GM19468 (cell line): Measurements from ENCODE around the gene KCTD3.

Experiments
- ATAC-seq: cut with Tn5 transposase; IDR thresholded peaks from one replicate; pipeline ENCODE4 v1.9.1; 2021; ENCODE audit warnings: mild to moderate bottlenecking, moderate library complexity, moderate number of reproducible peaks; ENCODE audit not compliant: unreplicated experiment; ENCODE audit errors: extremely low read depth

KCTD3 gene

GRCh38 chr1:215566556-215567490, at the start of gene KCTD3:
Gene KCTD3 (plus strand): TSS chr1:215567304. CDS start chr1:215567686, 382 bp downstream.
- ATAC-seq, result peak; percentile 53

DNA sequence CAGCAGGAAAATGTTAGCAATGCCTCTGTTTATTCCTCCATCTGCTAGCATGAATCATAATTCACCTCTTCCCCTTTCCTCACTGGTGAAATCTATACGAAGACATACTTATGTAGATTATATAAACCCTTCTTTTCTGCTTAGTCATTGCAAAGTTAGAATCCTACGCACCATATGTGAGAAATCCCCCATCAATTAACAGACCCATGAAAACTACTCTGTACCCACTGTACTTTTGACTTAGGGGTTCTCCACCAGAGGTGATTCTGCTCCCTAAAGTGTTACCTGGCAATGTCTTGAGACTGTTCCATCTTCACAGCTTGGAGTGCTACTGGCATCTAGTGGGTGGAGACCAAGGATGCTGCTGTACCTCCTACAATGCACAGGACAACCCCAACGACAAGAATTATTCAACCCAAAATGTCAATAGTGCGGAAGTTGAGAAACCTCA, 49.6 kb upstream of the KCTD3 start:
- ATAC-seq, result no peak

- no peak for ATAC-seq
Measured at GRCh38 chr1:215518594-215518993, 48.5 kb upstream of the KCTD3 start.

DNA sequence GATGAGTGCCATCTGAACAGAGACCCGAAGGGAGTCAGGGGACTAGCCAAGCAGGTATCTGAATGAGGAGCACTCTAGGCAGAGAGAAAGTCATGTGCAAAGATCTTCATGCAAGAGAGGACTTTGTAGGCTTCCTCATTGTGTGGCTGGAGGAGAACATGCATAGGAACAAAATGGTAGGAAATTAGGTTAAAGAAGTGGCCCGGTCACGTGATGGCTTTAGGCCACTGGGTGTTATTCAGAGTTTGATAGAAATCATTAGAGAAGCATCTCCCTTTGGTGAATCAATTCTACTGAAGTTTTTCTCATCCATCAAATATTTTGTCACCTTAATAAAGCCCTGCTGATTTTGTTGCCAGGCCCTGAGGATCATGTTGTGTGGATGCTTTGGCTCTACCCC, 45.8 kb upstream of the KCTD3 start:
- no peak for ATAC-seq

GRCh38 chr1:215523128-215523861, 43.8 kb upstream of the KCTD3 start:
- no peak for ATAC-seq

DNA sequence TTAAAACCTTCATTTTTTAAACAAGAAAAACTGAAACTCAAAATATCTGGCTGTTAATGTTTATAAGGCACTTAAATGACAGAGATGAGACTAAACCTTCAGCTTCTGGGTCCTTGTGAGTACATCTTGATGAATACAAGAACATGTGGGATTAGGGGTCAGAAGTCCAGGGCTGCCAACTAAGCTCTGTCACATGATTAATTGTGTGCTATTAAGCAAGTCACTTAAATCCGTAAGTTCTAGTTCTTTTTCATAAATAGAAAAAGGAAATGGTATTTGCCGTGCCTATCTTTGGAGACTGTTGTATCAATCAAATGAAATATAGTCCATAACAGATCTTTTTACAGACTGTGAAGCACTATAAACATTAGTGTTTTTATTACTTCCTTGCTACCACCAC, 43.2 kb upstream of the KCTD3 start:
- ATAC-seq, result no peak

DNA sequence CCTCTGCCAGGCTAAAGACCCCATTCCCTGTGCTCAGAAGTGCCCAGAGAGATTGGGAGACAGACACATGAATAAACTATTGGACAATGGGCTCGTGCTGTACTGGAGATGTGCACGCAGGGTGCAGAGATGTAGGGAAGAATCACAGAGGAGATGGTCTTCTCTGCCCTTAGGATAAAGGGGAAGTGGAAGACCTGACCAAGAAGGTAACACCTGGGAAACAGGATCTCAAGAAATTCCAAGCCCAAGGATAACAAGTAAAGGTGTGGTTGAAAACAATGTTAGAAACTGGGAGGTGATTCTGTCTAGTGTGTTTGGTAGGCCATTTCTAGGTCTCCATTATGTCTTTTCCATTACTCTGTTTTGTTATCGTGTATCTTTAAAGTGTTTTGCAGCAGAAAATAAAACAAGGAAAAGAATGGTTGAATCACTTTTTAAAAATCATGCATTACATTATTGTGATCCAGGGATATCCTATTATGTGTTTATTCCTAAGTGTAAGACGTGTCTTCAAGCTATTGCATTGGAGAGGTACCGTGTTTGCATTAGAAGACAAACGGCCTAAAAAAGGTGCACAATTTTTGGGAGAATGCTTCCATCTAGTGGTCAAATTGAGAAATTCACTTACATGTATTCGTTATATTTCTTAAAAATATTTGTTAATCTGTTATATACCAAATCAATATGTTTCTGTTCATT, 40.8 kb upstream of the KCTD3 start:
- no peak for ATAC-seq

GRCh38 chr1:215526846-215527151, 40.3 kb upstream of the KCTD3 start:
- no peak for ATAC-seq

GRCh38 chr1:215529111-215529510, 38.0 kb upstream of the KCTD3 start:
- no peak for ATAC-seq

- ATAC-seq, result no peak
Measured at GRCh38 chr1:215529571-215529970, 37.5 kb upstream of the KCTD3 start.

- ATAC-seq, result no peak
Measured at GRCh38 chr1:215530401-215530984, 36.6 kb upstream of the KCTD3 start.

GRCh38 chr1:215539803-215540570, 27.1 kb upstream of the KCTD3 start:
- ATAC-seq, result no peak

DNA sequence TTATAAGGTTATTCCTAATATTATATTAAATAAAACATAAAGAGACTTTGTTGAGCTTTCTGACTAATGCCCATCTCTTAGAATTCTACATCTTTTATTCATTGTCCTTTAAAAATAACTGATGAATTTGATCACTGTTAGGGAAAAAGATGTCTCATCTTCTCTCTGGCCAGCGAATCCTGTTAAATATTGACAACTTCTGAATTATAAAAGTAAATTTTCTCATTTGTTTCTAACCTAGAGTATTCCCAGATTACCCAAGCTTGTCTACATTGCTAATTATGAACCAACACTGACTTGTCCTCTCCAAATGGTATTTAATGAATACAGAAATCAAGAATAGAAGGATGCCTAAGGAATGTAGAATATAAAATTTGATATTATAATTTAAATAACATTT, 24.8 kb upstream of the KCTD3 start:
- ATAC-seq, result no peak

DNA sequence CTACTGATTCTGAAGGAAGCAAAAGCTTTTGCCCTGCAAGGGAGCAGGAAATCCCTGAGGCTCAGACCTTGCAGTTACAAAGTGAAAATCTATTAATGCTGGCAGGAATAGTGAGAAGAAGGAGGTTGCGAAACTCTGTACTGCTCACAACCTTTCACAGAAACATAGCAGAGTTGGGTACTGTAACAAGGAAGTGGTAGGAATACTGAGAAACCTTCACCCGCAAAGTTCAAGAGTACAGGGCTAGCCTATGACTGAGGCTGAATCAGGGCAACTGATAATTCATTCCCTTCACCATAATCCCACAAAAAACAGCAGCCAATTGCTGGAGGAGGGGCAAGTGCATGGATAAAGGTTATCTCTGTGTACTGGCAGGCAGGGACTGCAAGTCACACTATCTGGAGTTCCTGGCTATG, 23.9 kb upstream of the KCTD3 start:
- ATAC-seq, result peak; percentile 44

GRCh38 chr1:215543806-215544205, 23.3 kb upstream of the KCTD3 start:
- no peak for ATAC-seq

DNA sequence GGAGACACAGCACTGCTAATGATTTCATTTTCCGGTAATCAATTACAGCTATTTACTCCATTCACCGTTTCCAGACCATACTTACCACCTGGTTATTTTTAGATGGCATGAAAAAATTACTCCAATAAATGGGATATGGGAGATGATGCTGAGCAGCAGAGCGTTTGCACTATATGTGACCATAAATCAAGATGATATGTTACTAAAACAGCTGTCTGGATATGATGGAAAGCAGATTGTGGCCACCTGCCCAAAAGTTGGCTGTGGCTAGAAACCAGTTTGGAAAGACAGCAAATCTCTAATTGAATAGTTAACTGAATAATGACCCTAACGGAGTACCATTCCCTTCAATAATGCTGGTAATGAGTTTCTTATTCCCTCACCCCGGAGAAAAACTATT, 22.5 kb upstream of the KCTD3 start:
- ATAC-seq, result no peak

DNA sequence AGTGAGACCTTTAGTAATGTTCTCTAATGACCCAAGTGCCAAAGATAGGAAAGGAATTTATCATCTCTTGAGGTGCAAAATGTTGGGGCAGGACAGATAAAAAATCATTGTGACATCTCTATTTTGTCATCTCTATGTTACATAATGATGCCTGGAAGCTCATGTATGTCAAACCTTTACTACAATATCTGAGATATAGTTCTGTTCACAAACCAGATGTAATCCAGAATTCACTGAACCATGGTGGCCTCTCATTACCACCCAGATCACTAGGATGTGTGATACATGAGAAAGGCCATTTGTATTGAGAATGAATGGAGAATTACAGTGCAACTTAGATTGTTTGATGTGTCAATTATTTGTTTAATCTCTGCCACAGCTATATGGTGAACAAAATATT, 22.0 kb upstream of the KCTD3 start:
- ATAC-seq, result no peak

GRCh38 chr1:215547011-215547410, 20.1 kb upstream of the KCTD3 start:
- no peak for ATAC-seq

- ATAC-seq, result no peak
Measured at GRCh38 chr1:215551806-215552205, 15.3 kb upstream of the KCTD3 start.

DNA sequence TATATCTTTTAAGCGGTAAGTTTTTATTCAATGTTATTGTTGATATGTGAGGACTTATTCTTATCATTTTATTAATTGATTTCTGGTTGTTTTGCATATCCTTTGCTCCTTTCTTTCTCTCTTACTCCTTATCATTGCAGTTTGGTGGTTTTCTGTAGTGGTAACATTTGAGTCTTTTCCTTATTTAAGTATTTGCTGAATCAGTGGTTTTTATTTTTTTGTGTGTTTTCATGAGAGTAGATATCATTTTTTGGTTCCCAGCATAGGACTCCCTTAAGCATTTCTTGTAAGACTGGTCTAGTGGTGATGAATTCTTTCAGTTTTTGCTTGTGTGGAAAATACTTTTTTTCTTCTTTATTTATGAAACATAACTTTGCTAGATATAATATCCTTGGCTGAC, 12.2 kb upstream of the KCTD3 start:
- no peak for ATAC-seq
